HEK293 (cell line): ENCODE measurements around the gene AP3S2.

Source experiments
- CTCF ChIA-PET: fragments of 350-600 bp; formaldehyde crosslinking; extraction: SDS; loops from one replicate; lab custom pipeline; 2021; ENCODE audit warnings: antibody characterized with exemption; lab: Yijun Ruan, JAX
- POLR2A ChIA-PET: fragments of 300-600 bp; formaldehyde crosslinking; extraction: SDS; loops from one replicate; lab custom pipeline; 2020; ENCODE audit warnings: antibody characterized with exemption, inconsistent platforms; lab: Yijun Ruan, JAX
- H3K27ac ChIP-seq: fragments of 200-500 bp; sonication (Bioruptor generic); 2 replicates; pipeline ENCODE4 v1.5.1; 2014; ENCODE audit warnings: low read depth, low read length, control low read depth, inconsistent platforms; ENCODE audit errors: extremely low read depth
- H3K36me3 ChIP-seq, 2 experiments: fragments of 200-500 bp in 1 of 2; sonication (Bioruptor generic) in 1 of 2; 1 replicate in 1 of 2; 2 replicates in 1 of 2; pipeline ENCODE4 v1.5.1; 2014 to 2017; ENCODE audit warnings: inconsistent platforms in 2 of 2, low read length in 2 of 2; ENCODE audit not compliant: control insufficient read depth in 2 of 2, insufficient read depth in 1 of 2
- H3K4me1 ChIP-seq: fragments of 200-500 bp; sonication (Bioruptor generic); 2 replicates; pipeline ENCODE4 v1.5.1; 2014; ENCODE audit warnings: mild to moderate bottlenecking, low read length, inconsistent platforms; ENCODE audit not compliant: control insufficient read depth, insufficient read depth
- H3K4me3 ChIP-seq: 2 replicates; pipeline ENCODE4 v1.5.1; 2011; ENCODE audit warnings: low read depth, mild to moderate bottlenecking, control low read depth, low read length, moderate library complexity
- H3K9me3 ChIP-seq: fragments of 200-500 bp; sonication (Bioruptor generic); 2 replicates; pipeline ENCODE4 v1.5.1; 2014; ENCODE audit warnings: low read depth, low read length, inconsistent platforms; ENCODE audit not compliant: control insufficient read depth, insufficient read depth
- GLIS1 ChIP-seq: fragments of 450-650 bp; formaldehyde crosslinking; IDR thresholded peaks from 2 replicates; pipeline ENCODE4 v1.5.1; 2016; ENCODE audit warnings: missing biosample characterization, missing genetic modification characterization
- GLIS2 ChIP-seq: fragments of 450-650 bp; formaldehyde crosslinking; IDR thresholded peaks from 2 replicates; pipeline ENCODE4 v1.5.1; 2016; ENCODE audit warnings: missing biosample characterization, missing genetic modification characterization
- KLF16 ChIP-seq: fragments of 450-650 bp; formaldehyde crosslinking; IDR thresholded peaks from 2 replicates; pipeline ENCODE4 v1.5.1; 2017; ENCODE audit warnings: missing biosample characterization, missing genetic modification characterization
- MZF1 ChIP-seq: fragments of 450-650 bp; formaldehyde crosslinking; IDR thresholded peaks from 2 replicates; pipeline ENCODE4 v1.5.1; 2017; ENCODE audit warnings: missing biosample characterization, missing genetic modification characterization, borderline replicate concordance
- RBAK ChIP-seq: fragments of 450-650 bp; formaldehyde crosslinking; IDR thresholded peaks from 2 replicates; pipeline ENCODE4 v1.5.1; 2016; ENCODE audit warnings: missing biosample characterization, missing genetic modification characterization
- SALL2 ChIP-seq: fragments of 450-650 bp; formaldehyde crosslinking; IDR thresholded peaks from 2 replicates; pipeline ENCODE4 v1.5.0; 2017; ENCODE audit warnings: missing biosample characterization, mild to moderate bottlenecking, missing genetic modification characterization, borderline replicate concordance
- SP7 ChIP-seq: fragments of 450-650 bp; formaldehyde crosslinking; IDR thresholded peaks from 2 replicates; pipeline ENCODE4 v1.5.1; 2016; ENCODE audit warnings: missing biosample characterization, missing genetic modification characterization
- WT1 ChIP-seq: fragments of 450-650 bp; formaldehyde crosslinking; IDR thresholded peaks from 2 replicates; pipeline ENCODE4 v1.5.1; 2016; ENCODE audit warnings: missing biosample characterization, missing genetic modification characterization
- ZBTB20 ChIP-seq: fragments of 450-650 bp; formaldehyde crosslinking; IDR thresholded peaks from 2 replicates; pipeline ENCODE4 v1.5.1; 2016; ENCODE audit warnings: missing biosample characterization, missing genetic modification characterization
- ZBTB48 ChIP-seq: fragments of 450-650 bp; formaldehyde crosslinking; IDR thresholded peaks from 2 replicates; pipeline ENCODE4 v1.5.1; 2016; ENCODE audit warnings: missing biosample characterization, missing genetic modification characterization
- ZNF112 ChIP-seq: fragments of 450-650 bp; formaldehyde crosslinking; IDR thresholded peaks from 2 replicates; pipeline ENCODE4 v1.5.0; 2017; ENCODE audit warnings: missing biosample characterization, missing genetic modification characterization
- ZNF132 ChIP-seq: fragments of 450-650 bp; formaldehyde crosslinking; IDR thresholded peaks from 2 replicates; pipeline ENCODE4 v1.5.1; 2017; ENCODE audit warnings: missing biosample characterization, missing genetic modification characterization, borderline replicate concordance
- ZNF174 ChIP-seq: fragments of 450-650 bp; formaldehyde crosslinking; IDR thresholded peaks from 2 replicates; pipeline ENCODE4 v1.5.0; 2017; ENCODE audit warnings: missing biosample characterization, mild to moderate bottlenecking, missing genetic modification characterization
- ZNF214 ChIP-seq: fragments of 450-650 bp; formaldehyde crosslinking; IDR thresholded peaks from 2 replicates; pipeline ENCODE4 v1.5.1; 2017; ENCODE audit warnings: missing biosample characterization, mild to moderate bottlenecking, missing genetic modification characterization, borderline replicate concordance
- ZNF311 ChIP-seq: fragments of 450-650 bp; formaldehyde crosslinking; IDR thresholded peaks from 2 replicates; pipeline ENCODE4 v1.5.1; 2017; ENCODE audit warnings: missing biosample characterization, missing genetic modification characterization, borderline replicate concordance
- ZNF37A ChIP-seq: fragments of 450-650 bp; IDR thresholded peaks from 2 replicates; pipeline ENCODE4 v1.5.1; 2018; ENCODE audit warnings: missing biosample characterization, missing genetic modification characterization
- ZNF416 ChIP-seq: fragments of 450-650 bp; formaldehyde crosslinking; IDR thresholded peaks from 2 replicates; pipeline ENCODE4 v1.5.1; 2016; ENCODE audit warnings: missing biosample characterization, missing genetic modification characterization
- ZNF48 ChIP-seq: fragments of 450-650 bp; formaldehyde crosslinking; IDR thresholded peaks from 2 replicates; pipeline ENCODE4 v1.5.1; 2016; ENCODE audit warnings: missing biosample characterization, missing genetic modification characterization
- ZNF585B ChIP-seq: fragments of 450-650 bp; formaldehyde crosslinking; IDR thresholded peaks from 2 replicates; pipeline ENCODE4 v1.5.1; 2016; ENCODE audit warnings: missing biosample characterization, missing genetic modification characterization
- ZNF670 ChIP-seq: fragments of 450-650 bp; formaldehyde crosslinking; IDR thresholded peaks from 2 replicates; pipeline ENCODE4 v1.5.1; 2016; ENCODE audit warnings: missing biosample characterization, missing genetic modification characterization, low read depth
- TF ChIP-seq, protein P1 (sequence below): fragments of 450-650 bp; formaldehyde crosslinking; IDR thresholded peaks from 2 replicates; pipeline ENCODE4 v1.5.1; 2017; ENCODE audit warnings: missing biosample characterization, missing genetic modification characterization
- TF ChIP-seq, protein P2 (sequence below): fragments of 450-650 bp; formaldehyde crosslinking; IDR thresholded peaks from 2 replicates; pipeline ENCODE4 v1.5.1; 2016; ENCODE audit warnings: missing biosample characterization, missing genetic modification characterization
- TF ChIP-seq, protein P3 (sequence below): fragments of 450-650 bp; formaldehyde crosslinking; IDR thresholded peaks from 2 replicates; pipeline ENCODE4 v1.5.1; 2016; ENCODE audit warnings: missing biosample characterization, missing genetic modification characterization

Gene AP3S2

DNA sequence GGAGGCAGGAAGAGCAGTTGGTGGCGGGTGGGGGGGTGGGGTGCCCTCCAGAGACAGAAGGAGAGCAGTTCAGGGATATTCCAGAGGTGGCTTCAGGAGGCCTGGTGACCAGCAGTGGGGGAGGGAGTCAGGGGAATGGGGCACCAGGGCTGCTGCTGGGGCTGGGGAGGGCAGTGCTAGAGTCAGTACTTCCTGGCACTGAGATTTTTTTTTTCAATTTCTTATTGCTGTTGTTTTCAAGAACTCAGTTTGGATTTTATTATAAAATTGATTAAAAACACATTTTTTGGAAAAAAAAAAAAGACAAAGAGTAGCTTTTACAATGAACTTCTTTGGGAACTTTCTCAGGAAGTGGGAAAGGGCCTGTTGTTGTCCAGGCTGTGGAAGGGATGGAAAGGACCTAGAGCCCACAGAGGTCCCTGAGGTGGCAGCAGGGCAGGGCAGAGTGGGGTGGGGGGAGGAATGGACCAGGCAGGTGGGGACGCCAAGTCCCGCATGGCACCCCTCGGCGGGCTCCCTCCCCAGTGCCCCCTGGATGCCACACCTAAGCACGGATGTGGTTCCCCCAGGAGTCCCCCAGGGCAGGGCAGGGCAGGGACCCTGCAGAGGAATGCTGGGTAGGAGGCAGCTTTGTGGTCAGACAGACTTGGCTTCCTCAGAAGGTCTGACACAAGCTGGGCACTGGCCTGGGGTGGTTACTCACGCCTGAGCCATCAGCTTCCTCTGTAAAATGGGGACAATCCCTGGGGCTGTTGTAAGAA lies 70.7 kb downstream of the AP3S2 start:
- TF ChIP-seq, protein P1, sequence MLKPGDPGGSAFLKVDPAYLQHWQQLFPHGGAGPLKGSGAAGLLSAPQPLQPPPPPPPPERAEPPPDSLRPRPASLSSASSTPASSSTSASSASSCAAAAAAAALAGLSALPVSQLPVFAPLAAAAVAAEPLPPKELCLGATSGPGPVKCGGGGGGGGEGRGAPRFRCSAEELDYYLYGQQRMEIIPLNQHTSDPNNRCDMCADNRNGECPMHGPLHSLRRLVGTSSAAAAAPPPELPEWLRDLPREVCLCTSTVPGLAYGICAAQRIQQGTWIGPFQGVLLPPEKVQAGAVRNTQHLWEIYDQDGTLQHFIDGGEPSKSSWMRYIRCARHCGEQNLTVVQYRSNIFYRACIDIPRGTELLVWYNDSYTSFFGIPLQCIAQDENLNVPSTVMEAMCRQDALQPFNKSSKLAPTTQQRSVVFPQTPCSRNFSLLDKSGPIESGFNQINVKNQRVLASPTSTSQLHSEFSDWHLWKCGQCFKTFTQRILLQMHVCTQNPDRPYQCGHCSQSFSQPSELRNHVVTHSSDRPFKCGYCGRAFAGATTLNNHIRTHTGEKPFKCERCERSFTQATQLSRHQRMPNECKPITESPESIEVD = no peak
- no peaks in the 10 kb centered on the region for H3K36me3 ChIP-seq
- POLR2A ChIA-PET = interaction anchor here (0.6 kb wide), 1 partner anchor 8 kb away, joined by 3 read pairs; no protein-coding TSS in a partner anchor
- no peak overlapping the region for H3K4me3 ChIP-seq
- CTCF ChIA-PET = interaction anchor here (0.7 to 1.0 kb wide), 2 partner anchors 8 to 51 kb away, joined by 4 to 5 read pairs; no protein-coding TSS in a partner anchor
- H3K4me1 ChIP-seq = 0 out of 2 replicates have a peak, but pooled peaks cover 2% of the 10 kb centered on the region
- H3K9me3 ChIP-seq = no peaks in the 10 kb centered on the region
- no peak overlapping the region for H3K27ac ChIP-seq

DNA sequence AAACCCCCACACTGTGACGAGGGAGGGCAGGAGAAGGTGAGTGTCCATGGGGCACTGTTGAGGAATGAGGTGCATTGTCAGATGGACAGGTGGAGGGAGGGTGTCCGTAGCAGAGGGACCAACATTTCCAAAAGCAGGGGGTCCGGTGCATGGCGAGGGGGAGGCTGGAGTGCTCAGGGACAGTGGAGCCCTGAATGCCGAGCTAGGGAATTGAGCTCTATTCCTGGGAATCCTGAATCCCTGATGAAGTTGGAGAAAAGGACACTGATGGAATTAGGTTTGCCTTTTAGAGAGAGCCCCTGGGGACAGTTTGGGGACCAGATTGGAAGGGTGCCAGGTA lies 71.2 kb downstream of the AP3S2 start:
- no peaks in the 10 kb centered on the region for H3K36me3 ChIP-seq
- H3K4me1 ChIP-seq = 0 out of 2 replicates have a peak, but pooled peaks cover 2% of the 10 kb centered on the region
- CTCF ChIA-PET = interaction anchor here (0.7 to 1.0 kb wide), 2 partner anchors 9 to 52 kb away, joined by 4 to 5 read pairs; no protein-coding TSS in a partner anchor
- H3K27ac ChIP-seq = no peak overlapping the region
- TF ChIP-seq ZNF311 (tag by site-specific recombination) (no peak), ZBTB48 (0 out of 2 replicates have a peak, but pooled peaks have one; percentile 21)
- no peaks in the 10 kb centered on the region for H3K9me3 ChIP-seq
- H3K4me3 ChIP-seq = no peak overlapping the region
- POLR2A ChIA-PET = interaction anchor here (0.6 kb wide), 1 partner anchor 8 kb away, joined by 3 read pairs; no protein-coding TSS in a partner anchor

DNA sequence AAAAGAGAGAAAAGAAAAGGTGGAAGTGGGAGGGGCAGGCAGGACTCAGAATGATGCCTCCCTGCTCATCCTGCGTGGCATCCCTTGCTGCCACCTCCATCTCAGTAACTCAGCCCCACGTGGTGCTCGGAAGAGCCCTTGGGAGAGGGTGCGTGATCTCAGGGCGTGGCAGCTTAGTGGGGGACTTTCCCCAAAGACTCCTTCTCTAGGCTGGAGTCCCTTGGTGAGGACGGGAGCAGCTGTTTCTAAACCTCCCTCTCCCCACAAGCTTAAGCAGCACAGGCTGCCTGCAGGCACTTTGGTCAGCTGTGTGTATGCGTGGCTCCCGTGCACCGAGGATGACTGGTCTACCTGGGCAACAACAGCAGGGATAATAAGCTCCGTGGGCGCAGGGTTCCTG lies 71.8 kb downstream of the AP3S2 start:
- CTCF ChIA-PET = interaction anchor here (1.0 kb wide), 1 partner anchor 53 kb away, joined by 4 read pairs; no protein-coding TSS in a partner anchor
- Histone ChIP-seq H3K27ac (no peak overlapping the region), H3K36me3 (no peaks in the 10 kb centered on the region), H3K9me3 (no peaks in the 10 kb centered on the region)
- POLR2A ChIA-PET = no interaction called here
- TF ChIP-seq SP7 (tag by site-specific recombination) (no peak), ZNF112 (no peak), GLIS1 (tag by site-specific recombination) (peak; percentile 61), ZNF132 (tag by site-specific recombination) (no peak), WT1 (tag by site-specific recombination) (no peak)
- TF ChIP-seq, all 188 proteins: peak for 1
- 0 out of 2 replicates have a peak, but pooled peaks cover 2% of the 10 kb centered on the region for H3K4me1 ChIP-seq
- no peak overlapping the region for H3K4me3 ChIP-seq

DNA sequence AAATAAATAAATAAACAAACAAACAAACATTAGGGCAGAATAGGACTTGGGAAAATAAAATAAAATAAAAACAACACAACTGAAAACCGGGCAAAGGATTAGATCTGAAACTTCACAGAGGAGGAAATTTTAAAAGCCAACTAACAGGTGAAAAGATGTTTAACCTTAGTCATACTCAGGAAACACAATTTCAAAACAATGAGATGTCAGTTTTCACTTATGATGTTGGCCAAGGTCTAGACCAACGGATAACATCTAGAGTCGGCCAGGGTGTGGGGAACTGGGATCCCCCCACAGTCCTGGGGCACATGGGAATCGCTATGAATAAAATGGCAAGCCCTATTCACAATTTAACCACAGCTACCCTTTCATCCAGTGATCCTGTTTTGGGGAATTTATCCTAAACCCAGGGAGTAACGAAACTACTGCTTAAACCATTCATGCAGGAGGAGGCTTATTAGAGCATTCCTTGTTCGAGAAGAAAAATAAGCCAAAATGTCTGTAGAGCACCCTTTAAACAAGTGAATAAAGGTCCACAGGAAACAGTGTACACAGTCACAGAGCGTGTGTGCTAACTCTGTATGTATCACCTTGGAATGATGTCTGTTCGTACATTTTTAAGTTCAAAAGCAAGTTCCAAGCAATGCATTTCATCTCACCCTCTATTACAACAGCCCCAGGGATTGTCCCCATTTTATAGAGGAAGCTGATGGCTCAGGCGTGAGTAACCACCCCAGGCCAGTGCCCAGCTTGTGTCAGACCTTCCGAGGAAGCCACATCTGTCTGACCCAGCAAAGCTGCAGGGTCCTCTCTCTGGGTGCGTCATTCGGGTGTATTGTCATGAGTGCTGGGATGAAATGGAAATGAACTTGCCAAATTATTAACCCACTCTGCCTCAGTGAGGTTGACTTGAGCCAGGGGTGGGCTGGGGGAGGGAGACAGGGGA lies 72.9 kb downstream of the AP3S2 start:
- H3K4me1 ChIP-seq = 0 out of 2 replicates have a peak, but pooled peaks cover 2% of the 10 kb centered on the region
- no peak overlapping the region for H3K27ac ChIP-seq
- H3K4me3 ChIP-seq = no peak overlapping the region
- no peaks in the 10 kb centered on the region for H3K36me3 ChIP-seq
- ChIA-PET POLR2A (no interaction called here), CTCF (no interaction called here)
- H3K9me3 ChIP-seq = no peaks in the 10 kb centered on the region
- no peak for TF ChIP-seq ZNF585B (tag by site-specific recombination)
- TF ChIP-seq, protein P2, sequence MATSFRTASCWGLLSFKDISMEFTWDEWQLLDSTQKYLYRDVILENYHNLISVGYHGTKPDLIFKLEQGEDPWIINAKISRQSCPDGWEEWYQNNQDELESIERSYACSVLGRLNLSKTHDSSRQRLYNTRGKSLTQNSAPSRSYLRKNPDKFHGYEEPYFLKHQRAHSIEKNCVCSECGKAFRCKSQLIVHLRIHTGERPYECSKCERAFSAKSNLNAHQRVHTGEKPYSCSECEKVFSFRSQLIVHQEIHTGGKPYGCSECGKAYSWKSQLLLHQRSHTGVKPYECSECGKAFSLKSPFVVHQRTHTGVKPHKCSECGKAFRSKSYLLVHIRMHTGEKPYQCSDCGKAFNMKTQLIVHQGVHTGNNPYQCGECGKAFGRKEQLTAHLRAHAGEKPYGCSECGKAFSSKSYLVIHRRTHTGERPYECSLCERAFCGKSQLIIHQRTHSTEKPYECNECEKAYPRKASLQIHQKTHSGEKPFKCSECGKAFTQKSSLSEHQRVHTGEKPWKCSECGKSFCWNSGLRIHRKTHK (tag by site-specific recombination) = no peak
- TF ChIP-seq ZNF48 (tag by site-specific recombination) = no peak
- no peak for TF ChIP-seq ZNF174 (tag by site-specific recombination)
- TF ChIP-seq ZNF37A (tag by site-specific recombination) = no peak
- TF ChIP-seq ZNF670 (tag by site-specific recombination) = no peak
- TF ChIP-seq MZF1 = no peak
- no peak for TF ChIP-seq GLIS2
- no peak for TF ChIP-seq SALL2 (tag by site-specific recombination)
- no peak for TF ChIP-seq ZBTB20 (tag by site-specific recombination)
- no peak for TF ChIP-seq ZNF416 (tag by site-specific recombination)
- TF ChIP-seq, protein P3, sequence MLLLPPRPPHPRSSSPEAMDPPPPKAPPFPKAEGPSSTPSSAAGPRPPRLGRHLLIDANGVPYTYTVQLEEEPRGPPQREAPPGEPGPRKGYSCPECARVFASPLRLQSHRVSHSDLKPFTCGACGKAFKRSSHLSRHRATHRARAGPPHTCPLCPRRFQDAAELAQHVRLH (tag by site-specific recombination) = no peak
- no peak for TF ChIP-seq KLF16 (tag by site-specific recombination)
- no peak for TF ChIP-seq RBAK (tag by site-specific recombination)
- TF ChIP-seq ZNF214 (tag by site-specific recombination) = no peak
